Hippocampal formation (tissue), 2 donors: ENCODE measurements around the gene SLC25A29.

Source experiments
- DNase-seq, 2 donors: peaks; one replicate each; lab custom pipeline; 2025; lab: John Stamatoyannopoulos, UW

Gene SLC25A29

GRCh38 chr14:100332071-100332639, 25.9 kb upstream of the SLC25A29 start:
- no peak for DNase-seq

- no peak for DNase-seq
Observed at GRCh38 chr14:100330388-100330931, 24.2 kb upstream of the SLC25A29 start.

- no peak for DNase-seq
Observed at GRCh38 chr14:100330007-100330344, 23.7 kb upstream of the SLC25A29 start.

GRCh38 chr14:100329233-100330006, 23.2 kb upstream of the SLC25A29 start:
- DNase-seq = no peak

- no peak for DNase-seq
Observed at GRCh38 chr14:100328495-100329163, 22.4 kb upstream of the SLC25A29 start.

- DNase-seq = no peak
Observed at GRCh38 chr14:100327128-100327527, 20.9 kb upstream of the SLC25A29 start.

GRCh38 chr14:100325958-100326357, 19.7 kb upstream of the SLC25A29 start:
- DNase-seq = no peak

- DNase-seq = no peak
Observed at GRCh38 chr14:100325231-100325632, 19.0 kb upstream of the SLC25A29 start.

- DNase-seq = no peak
Observed at GRCh38 chr14:100323942-100324307, 17.7 kb upstream of the SLC25A29 start.

- no peak for DNase-seq
Observed at GRCh38 chr14:100323121-100323941, 17.1 kb upstream of the SLC25A29 start, which contains the start of gene SLC25A47. Gene SLC25A47 (plus strand): TSS chr14:100323339. CDS start chr14:100323415, 76 bp downstream.

GRCh38 chr14:100322138-100322957, 16.1 kb upstream of the SLC25A29 start:
- no peak for DNase-seq

- no peak for DNase-seq
Observed at GRCh38 chr14:100321473-100322137, 15.4 kb upstream of the SLC25A29 start.

GRCh38 chr14:100320157-100320856, 14.1 kb upstream of the SLC25A29 start:
- DNase-seq = no peak

- DNase-seq = peak; percentile 20 to 54
Observed at GRCh38 chr14:100317912-100318808, 11.9 kb upstream of the SLC25A29 start.

- no peak for DNase-seq
Observed at GRCh38 chr14:100317389-100317788, 11.1 kb upstream of the SLC25A29 start.

- no peak for DNase-seq
Observed at GRCh38 chr14:100314724-100315123, 8.5 kb upstream of the SLC25A29 start.

GRCh38 chr14:100313464-100314230, 7.4 kb upstream of the SLC25A29 start:
- DNase-seq = no peak

- no peak for DNase-seq
Observed at GRCh38 chr14:100312877-100313400, 6.7 kb upstream of the SLC25A29 start.
